Choroid plexus epithelial cell (primary cell): Measurements from ENCODE around the gene B4GALNT1.
"Not testable (repeated sequence)": the region's sequence is repeated elsewhere in the genome, so short reads cannot be mapped to it uniquely, and the experiment has no call there.

ENCODE experiments used
- DNase-seq: peaks from one replicate; pipeline ENCODE4 v3.0.0-alpha.2; 2010; ENCODE audit warnings: low read depth
- H3K4me3 ChIP-seq: 2 replicates; pipeline ENCODE4 v1.5.1; 2011; ENCODE audit warnings: low read depth, mild to moderate bottlenecking, control low read depth, low read length, moderate library complexity
- CTCF ChIP-seq: conservative IDR thresholded peaks from 2 replicates; pipeline ENCODE4 v1.5.1; 2011; ENCODE audit warnings: low read depth, mild to moderate bottlenecking, control low read depth, inconsistent platforms, low read length, moderate library complexity

The B4GALNT1 gene

GRCh38 chr12:57661376-57661775, 28.4 kb upstream of the B4GALNT1 start:
- DNase-seq: no peak
- no peak for TF ChIP-seq CTCF
- no peak overlapping the region for H3K4me3 ChIP-seq

GRCh38 chr12:57658890-57659289, 25.9 kb upstream of the B4GALNT1 start:
- no peak for TF ChIP-seq CTCF
- H3K4me3 ChIP-seq: no peak overlapping the region
- no peak for DNase-seq

GRCh38 chr12:57657744-57658143, 24.7 kb upstream of the B4GALNT1 start:
- no peak for TF ChIP-seq CTCF
- peak; percentile 68 for DNase-seq
- no peak overlapping the region for H3K4me3 ChIP-seq

- not testable (repeated sequence) for H3K4me3 ChIP-seq, DNase-seq
These were observed 23.4 kb upstream of the B4GALNT1 start for GRCh38 chr12:57656408-57656807.

GRCh38 chr12:57655541-57656240, 22.7 kb upstream of the B4GALNT1 start:
- DNase-seq: no peak
- TF ChIP-seq CTCF: no peak
- no peak overlapping the region for H3K4me3 ChIP-seq

GRCh38 chr12:57654042-57654441, 21.0 kb upstream of the B4GALNT1 start:
- no peak for TF ChIP-seq CTCF
- no peak for DNase-seq

GRCh38 chr12:57646659-57647049, 13.7 kb upstream of the B4GALNT1 start:
- H3K4me3 ChIP-seq, DNase-seq: not testable (repeated sequence)

More at GRCh38 chr12:57654042-57654441, 21.0 kb upstream of the B4GALNT1 start:
- H3K4me3 ChIP-seq: no peak overlapping the region

GRCh38 chr12:57645990-57646658, 13.1 kb upstream of the B4GALNT1 start:
- peak; percentile 22 for DNase-seq

More at GRCh38 chr12:57645990-57646658, 13.1 kb upstream of the B4GALNT1 start:
- not testable (repeated sequence) for H3K4me3 ChIP-seq
